ENCODE data around the gene SLC17A8. TPM values are rescaled to one million over a fixed set of nuclear protein-coding genes. Genes with fewer than 3 reads are reported as not detected.

SLC17A8 gene
- total and polyA plus RNA-seq, 9 donors = 0.08 to 0.45 (median 0.24) TPM; not detected in 4

DNA sequence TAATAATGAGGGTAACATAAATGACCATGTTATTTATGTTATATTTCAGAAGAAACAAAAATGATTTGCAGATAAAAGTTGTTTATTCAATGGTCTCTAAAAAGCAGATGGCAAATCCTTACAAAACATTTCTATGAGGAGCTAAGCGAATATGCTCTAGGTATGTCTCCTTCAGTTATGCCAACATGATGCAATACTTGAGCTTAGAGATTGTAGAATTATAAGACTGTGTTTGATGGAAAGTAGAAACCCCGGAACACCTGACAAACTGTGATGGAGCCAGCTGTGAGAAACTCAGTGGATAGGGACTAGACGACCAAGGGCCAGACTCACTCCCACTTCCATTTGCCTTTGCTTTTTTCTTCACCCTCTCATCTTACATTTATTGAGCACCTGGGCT, 99.0 kb downstream of the SLC17A8 start:
- Histone ChIP-seq H3K4me1 (ENCODE audit: insufficient read depth) (peaks cover 12% of the 10 kb centered on the region), H3K27ac (no peak overlapping the region), H3K27me3 (no peaks in the 10 kb centered on the region), H3K4me3 (no peak overlapping the region), H3K9me3 (no peaks in the 10 kb centered on the region), H3K36me3 (no peaks in the 10 kb centered on the region)
- 80 to 87% (median 85%) methylated on average over 3 of the region's 3 CpGs for WGBS, 3 donors
- DNase-seq = no peak
- TF ChIP-seq EP300 (IDR thresholded peaks at IDR 0.05) (no peak), POLR2A (IDR thresholded peaks at IDR 0.05) (no peak)
- TF ChIP-seq, protein P1, sequence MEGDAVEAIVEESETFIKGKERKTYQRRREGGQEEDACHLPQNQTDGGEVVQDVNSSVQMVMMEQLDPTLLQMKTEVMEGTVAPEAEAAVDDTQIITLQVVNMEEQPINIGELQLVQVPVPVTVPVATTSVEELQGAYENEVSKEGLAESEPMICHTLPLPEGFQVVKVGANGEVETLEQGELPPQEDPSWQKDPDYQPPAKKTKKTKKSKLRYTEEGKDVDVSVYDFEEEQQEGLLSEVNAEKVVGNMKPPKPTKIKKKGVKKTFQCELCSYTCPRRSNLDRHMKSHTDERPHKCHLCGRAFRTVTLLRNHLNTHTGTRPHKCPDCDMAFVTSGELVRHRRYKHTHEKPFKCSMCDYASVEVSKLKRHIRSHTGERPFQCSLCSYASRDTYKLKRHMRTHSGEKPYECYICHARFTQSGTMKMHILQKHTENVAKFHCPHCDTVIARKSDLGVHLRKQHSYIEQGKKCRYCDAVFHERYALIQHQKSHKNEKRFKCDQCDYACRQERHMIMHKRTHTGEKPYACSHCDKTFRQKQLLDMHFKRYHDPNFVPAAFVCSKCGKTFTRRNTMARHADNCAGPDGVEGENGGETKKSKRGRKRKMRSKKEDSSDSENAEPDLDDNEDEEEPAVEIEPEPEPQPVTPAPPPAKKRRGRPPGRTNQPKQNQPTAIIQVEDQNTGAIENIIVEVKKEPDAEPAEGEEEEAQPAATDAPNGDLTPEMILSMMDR (IDR thresholded peaks at IDR 0.05) = no peak
- intact Hi-C loops (cut with DNase I) = no loop called here

DNA sequence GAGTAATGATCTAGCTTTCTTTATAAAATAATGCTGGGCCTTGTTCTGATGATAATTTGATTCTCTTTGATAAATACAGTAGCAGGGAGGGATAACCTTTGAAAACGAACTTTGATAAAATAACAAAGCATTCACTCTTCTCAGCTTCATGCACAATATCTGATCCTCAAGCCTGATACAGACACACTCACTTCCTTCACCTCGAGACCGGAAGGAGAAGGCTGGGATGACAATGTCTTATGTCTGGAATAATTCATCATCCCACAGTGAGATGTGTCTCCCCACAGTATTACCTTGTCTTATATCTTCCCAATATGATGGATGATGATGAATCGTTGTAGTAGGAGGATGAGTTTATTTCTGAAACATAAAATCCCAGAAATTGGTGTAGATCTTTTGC, 101.3 kb downstream of the SLC17A8 start:
- peaks cover 8% of the 10 kb centered on the region for H3K4me1 ChIP-seq (ENCODE audit: insufficient read depth)
- no peak overlapping the region for H3K27ac ChIP-seq
- TF ChIP-seq POLR2A (IDR thresholded peaks at IDR 0.05) = no peak
- TF ChIP-seq, protein P1 (IDR thresholded peaks at IDR 0.05) = no peak
- no peak overlapping the region for H3K4me3 ChIP-seq
- no peaks in the 10 kb centered on the region for H3K9me3 ChIP-seq
- intact Hi-C loops (cut with DNase I) = no loop called here
- no peak for DNase-seq
- WGBS, 3 donors = 79 to 85% (median 81%) methylated on average over 4 of the region's 4 CpGs
- H3K36me3 ChIP-seq = no peaks in the 10 kb centered on the region
- H3K27me3 ChIP-seq = no peaks in the 10 kb centered on the region

DNA sequence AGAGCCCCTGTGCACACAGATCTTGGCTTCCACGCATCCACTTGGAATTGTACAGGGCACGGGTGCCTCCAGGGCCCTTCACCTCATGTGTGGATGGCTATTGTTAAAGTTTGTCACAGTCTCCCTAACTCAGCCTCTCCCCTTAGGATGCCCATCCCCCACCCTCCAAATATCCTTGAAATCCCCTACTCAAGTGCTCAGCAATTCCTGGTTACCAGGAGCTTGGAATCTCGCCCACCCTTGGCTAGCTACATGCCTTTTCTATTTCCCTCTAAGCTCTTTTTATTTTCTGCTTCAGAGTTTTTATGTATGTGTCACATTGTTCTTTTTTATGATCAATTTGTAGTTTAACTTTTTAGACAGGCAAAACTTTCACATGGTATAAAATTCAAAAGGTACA, 103.8 kb downstream of the SLC17A8 start:
- H3K27ac ChIP-seq = no peak overlapping the region
- no peaks in the 10 kb centered on the region for H3K27me3 ChIP-seq
- H3K4me3 ChIP-seq = no peak overlapping the region
- DNase-seq = peak; percentile 33 to 77 (median 51)
- intact Hi-C loops (cut with DNase I) = no loop called here
- TF ChIP-seq, protein P1 (IDR thresholded peaks at IDR 0.05) = no peak
- TF ChIP-seq POLR2A (IDR thresholded peaks at IDR 0.05) = no peak
- no peak for TF ChIP-seq EP300 (IDR thresholded peaks at IDR 0.05)
- WGBS, 3 donors = 78 to 88% (median 83%) methylated on average over 3 of the region's 3 CpGs
- H3K9me3 ChIP-seq = no peaks in the 10 kb centered on the region
- H3K36me3 ChIP-seq = no peaks in the 10 kb centered on the region
- H3K4me1 ChIP-seq (ENCODE audit: insufficient read depth) = peaks cover 2% of the 10 kb centered on the region

DNA sequence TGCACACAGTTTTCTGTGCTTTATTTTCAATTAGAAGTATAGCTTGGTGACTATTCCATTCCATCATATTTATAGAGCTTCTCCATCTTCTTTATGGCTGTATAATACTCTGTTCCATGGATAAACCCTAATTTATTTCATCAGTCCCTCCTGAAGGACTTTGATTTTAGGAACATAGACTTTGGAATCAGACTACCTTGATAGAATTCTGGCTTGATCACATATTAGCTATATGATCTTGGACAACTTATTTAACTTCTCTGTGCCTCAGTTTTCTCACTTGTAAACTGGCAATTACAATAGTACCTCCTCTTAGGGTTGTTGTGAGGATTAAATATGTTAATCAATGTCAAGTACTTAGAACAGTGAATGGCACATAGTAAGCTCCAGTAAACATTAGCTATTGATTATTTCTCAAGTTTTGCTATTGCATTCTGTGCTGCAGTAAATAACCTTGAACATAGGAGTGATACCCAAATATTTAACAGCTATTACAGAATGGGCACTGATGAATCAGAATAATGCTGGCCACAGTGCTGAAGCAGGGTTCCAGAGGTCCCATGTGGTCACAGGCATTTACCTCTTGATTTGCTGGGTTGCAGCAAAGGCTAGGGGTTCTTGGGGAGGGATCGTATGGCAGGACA, 104.6 kb downstream of the SLC17A8 start:
- Histone ChIP-seq H3K4me3 (no peak overlapping the region), H3K9me3 (no peaks in the 10 kb centered on the region), H3K36me3 (no peaks in the 10 kb centered on the region), H3K27me3 (no peaks in the 10 kb centered on the region), H3K4me1 (ENCODE audit: insufficient read depth) (peaks cover 2% of the 10 kb centered on the region), H3K27ac (no peak overlapping the region)
- no peak for DNase-seq
- intact Hi-C loops (cut with DNase I) = no loop called here
- no peak for TF ChIP-seq EP300 (IDR thresholded peaks at IDR 0.05)
- no peak for TF ChIP-seq POLR2A (IDR thresholded peaks at IDR 0.05)
- TF ChIP-seq, protein P1 (IDR thresholded peaks at IDR 0.05) = no peak
- 72 to 83% (median 75%) methylated on average over 1 of the region's 1 CpG for WGBS, 3 donors

Measured in ovary (tissue), 9 donors.